IMR-90 (cell line): ENCODE data around the gene STAP1. TPM values are rescaled to one million over a fixed set of nuclear protein-coding genes. Genes with fewer than 3 reads are reported as not detected.

Source experiments
- ATAC-seq: fragments of 200-7000 bp; cut with Tn5 transposase; 2 replicates; pipeline ENCODE4 v1.9.1; 2020; ENCODE audit warnings: low read depth, mild to moderate bottlenecking, moderate library complexity
- BruUV-seq: library from RNA; stranded (reverse); fragments of 400-500 nt; replicated peaks from 2 replicates; lab custom pipeline; 2021; lab: Mats Ljungman, UMichigan
- CTCF ChIA-PET: fragments of 300-600 bp; formaldehyde crosslinking; extraction: SDS; loops from one replicate; lab custom pipeline; 2021; ENCODE audit warnings: antibody characterized with exemption; lab: Yijun Ruan, JAX
- POLR2A ChIA-PET: fragments of 300-600 bp; sonication (Branson Sonifier 250); formaldehyde crosslinking; loops from one replicate; lab custom pipeline; 2022; ENCODE audit warnings: antibody characterized with exemption; ENCODE audit not compliant: unreplicated experiment; lab: Charles Lee
- DNase-seq: peaks from one replicate; pipeline ENCODE4 v3.0.0; 2013
- H2AFZ ChIP-seq: replicated peaks from 2 replicates; pipeline ENCODE3; 2013; ENCODE audit warnings: low read length, mild to moderate bottlenecking; ENCODE audit not compliant: poor library complexity
- H2AK5ac ChIP-seq: 2 replicates; pipeline ENCODE4 v1.6.1; 2013; ENCODE audit warnings: low read depth, low read length, inconsistent platforms
- H2AK9ac ChIP-seq: replicated peaks from 2 replicates; pipeline ENCODE3; 2013; ENCODE audit warnings: mild to moderate bottlenecking, low read depth, low read length, moderate library complexity; ENCODE audit not compliant: poor library complexity
- H2BK120ac ChIP-seq: 2 replicates; pipeline ENCODE4 v1.6.1; 2013; ENCODE audit warnings: low read depth, low read length, inconsistent platforms
- H2BK15ac ChIP-seq: 3 replicates; pipeline ENCODE4 v1.6.1; 2013; ENCODE audit warnings: low read depth, low read length, inconsistent platforms
- H2BK20ac ChIP-seq: 2 replicates; pipeline ENCODE4 v1.6.1; 2013; ENCODE audit warnings: low read depth, mild to moderate bottlenecking, inconsistent platforms, low read length, moderate library complexity
- H2BK5ac ChIP-seq: 2 replicates; pipeline ENCODE4 v1.6.1; 2013; ENCODE audit warnings: mild to moderate bottlenecking, low read depth, low read length, inconsistent platforms; ENCODE audit not compliant: poor library complexity, severe bottlenecking
- H3K14ac ChIP-seq: replicated peaks from 2 replicates; pipeline ENCODE4 v1.6.1; 2013; ENCODE audit warnings: low read depth, low read length, inconsistent platforms
- H3K18ac ChIP-seq: 2 replicates; pipeline ENCODE4 v1.6.1; 2013; ENCODE audit warnings: low read depth, low read length, control low read depth
- H3K23ac ChIP-seq: 2 replicates; pipeline ENCODE4 v1.6.1; 2013; ENCODE audit warnings: low read depth, low read length, inconsistent platforms
- H3K27ac ChIP-seq: 2 replicates; pipeline ENCODE4 v1.5.1; 2013; ENCODE audit warnings: mild to moderate bottlenecking, control low read depth, low read length; ENCODE audit not compliant: insufficient read depth
- H3K27me3 ChIP-seq: 2 replicates; pipeline ENCODE4 v1.6.1; 2013; ENCODE audit warnings: low read length; ENCODE audit not compliant: control insufficient read depth, insufficient read depth
- H3K36me3 ChIP-seq: 2 replicates; pipeline ENCODE4 v1.6.1; 2013; ENCODE audit warnings: low read length, mixed read lengths; ENCODE audit not compliant: control insufficient read depth, insufficient read depth
- H3K4ac ChIP-seq: 2 replicates; pipeline ENCODE4 v1.6.1; 2013; ENCODE audit warnings: low read depth, low read length, inconsistent platforms
- H3K4me1 ChIP-seq: 2 replicates; pipeline ENCODE4 v1.6.1; 2013; ENCODE audit warnings: low read length, mixed read lengths; ENCODE audit not compliant: control insufficient read depth, insufficient read depth
- H3K4me2 ChIP-seq: 2 replicates; pipeline ENCODE4 v1.6.1; 2013; ENCODE audit warnings: low read depth, mild to moderate bottlenecking, control low read depth, low read length, moderate library complexity
- H3K4me3 ChIP-seq: 2 replicates; pipeline ENCODE4 v1.5.1; 2013; ENCODE audit warnings: low read depth, mild to moderate bottlenecking, control low read depth, low read length, moderate library complexity; ENCODE audit not compliant: insufficient read depth
- H3K56ac ChIP-seq: 2 replicates; pipeline ENCODE4 v1.6.1; 2013; ENCODE audit warnings: low read length, inconsistent platforms; ENCODE audit not compliant: insufficient read depth; ENCODE audit errors: extremely low read depth
- H3K79me1 ChIP-seq, 2 experiments: 2 replicates each; pipeline ENCODE4 v1.6.1; 2013; ENCODE audit warnings: low read length in 2 of 2, inconsistent platforms in 1 of 2, low read depth in 1 of 2
- H3K9ac ChIP-seq: 2 replicates; pipeline ENCODE4 v1.6.1; 2013; ENCODE audit warnings: low read depth, low read length, control low read depth
- H3K9me1 ChIP-seq: 2 replicates; pipeline ENCODE4 v1.6.1; 2013; ENCODE audit warnings: low read length, inconsistent platforms; ENCODE audit not compliant: insufficient read depth
- H3K9me3 ChIP-seq: 2 replicates; pipeline ENCODE4 v1.6.1; 2013; ENCODE audit warnings: low read length; ENCODE audit not compliant: control insufficient read depth, insufficient read depth
- H4K20me1 ChIP-seq: 2 replicates; pipeline ENCODE4 v1.6.1; 2013; ENCODE audit warnings: low read length, inconsistent platforms; ENCODE audit not compliant: insufficient read depth
- H4K5ac ChIP-seq: 2 replicates; pipeline ENCODE4 v1.6.1; 2013; ENCODE audit warnings: mild to moderate bottlenecking, low read depth, low read length, control low read depth
- H4K8ac ChIP-seq, 2 experiments: 2 replicates each; pipeline ENCODE4 v1.6.1; 2013; ENCODE audit warnings: low read depth in 2 of 2, low read length in 2 of 2, control low read depth in 1 of 2, inconsistent platforms in 1 of 2
- H4K91ac ChIP-seq: 2 replicates; pipeline ENCODE4 v1.6.1; 2013; ENCODE audit warnings: low read depth, low read length, inconsistent platforms; ENCODE audit not compliant: insufficient read depth
- SMC3 ChIP-seq: fragments of 150-350 bp; IDR thresholded peaks from 2 replicates; pipeline ENCODE4 v1.6.1; 2016; ENCODE audit warnings: low read depth, mild to moderate bottlenecking, antibody characterized with exemption, low read length, moderate library complexity
- WGBS, 2 experiments: methylation state at CpG; one replicate each; pipeline versions ENCODE4 v1.1.5 to v1.1.7; 2013; ENCODE audit warnings: missing lambda C conversion rate in 2 of 2; ENCODE audit not compliant: insufficient read length in 1 of 2; ENCODE audit errors: extremely low coverage in 2 of 2; 5-methylcytosine and 5-hydroxymethylcytosine counted together
- dilution Hi-C: fragments of 300-500 bp; cut with HindIII; formaldehyde crosslinking; loops from one replicate; pipeline ENCODE4 v1.14.3; 2018; ENCODE audit warnings: low sequenced_read_pairs; ENCODE audit not compliant: unreplicated experiment
- in situ Hi-C: fragments of 300-500 bp; cut with MboI; formaldehyde crosslinking; loops from 3 replicates; pipeline ENCODE4 v1.14.3; 2019; ENCODE audit warnings: low sequenced_read_pairs, inconsistent platforms, mixed read lengths
- intact Hi-C: fragments of 100-400 bp; cut with micrococcal nuclease; formaldehyde crosslinking; loops from 2 replicates; pipeline ENCODE4 v1.10.0; 2022
- polyA plus RNA-seq, 3 experiments: library from polyadenylated mRNA; depleted of rRNA; stranded (reverse); fragments of >200 nt; gene quantifications; 2 replicates each; pipeline ENCODE4 v1.2.3, GENCODE V29; 2012; ENCODE audit warnings: low replicate concordance in 1 of 3
- total RNA-seq: library from RNA; depleted of rRNA; stranded (reverse); fragments of >200 nt; gene quantifications from 2 replicates; pipeline ENCODE4 v1.2.3, GENCODE V29; 2012

STAP1 gene
- total and polyA plus RNA-seq, 2 of the 4 experiments (the other 2 are of a cell fraction) = not detected

DNA sequence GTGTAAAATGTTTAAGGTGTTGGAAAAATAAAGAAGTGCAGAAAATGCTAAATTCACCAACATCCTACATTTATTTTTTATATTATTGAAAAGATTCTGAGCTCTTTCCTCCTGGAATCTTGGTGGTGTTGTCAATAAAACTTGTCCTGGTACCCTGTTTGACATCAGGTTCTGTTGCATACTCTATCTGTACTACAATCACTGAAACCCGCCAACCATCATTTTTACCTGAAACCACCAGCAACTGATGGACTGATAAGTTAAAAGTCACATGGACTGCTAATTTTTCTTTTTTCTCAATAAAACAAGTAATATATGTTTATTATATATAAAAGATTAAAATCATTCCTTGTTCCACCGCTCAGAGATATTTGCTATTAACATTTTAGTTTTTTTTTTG lies 23.4 kb downstream of the STAP1 start:
- Histone ChIP-seq H3K27ac (no peak overlapping the region), H2BK120ac (no peak overlapping the region), H3K27me3 (peaks cover 2% of the 10 kb centered on the region; the same call in 1 of the 2 replicates), H3K9me1 (no peaks in the 10 kb centered on the region), H2BK20ac (no peak overlapping the region), H2BK5ac (no peak overlapping the region), H2AK9ac (no peak overlapping the region), H3K9ac (no peak overlapping the region), H3K79me1 (no peaks in the 10 kb centered on the region), H2BK15ac (no peak overlapping the region), H3K36me3 (no peaks in the 10 kb centered on the region), H3K4me1 (no peaks in the 10 kb centered on the region), H3K4ac (no peak overlapping the region), H3K4me2 (no peak overlapping the region), H4K20me1 (no peaks in the 10 kb centered on the region), H3K18ac (no peak overlapping the region), H4K8ac (no peak overlapping the region), H3K9me3 (no peaks in the 10 kb centered on the region), H4K5ac (no peak overlapping the region), H2AFZ (no peak overlapping the region), H3K23ac (no peak overlapping the region), H3K14ac (no peak overlapping the region), H4K91ac (no peak overlapping the region), H3K4me3 (no peak overlapping the region), H2AK5ac (no peak overlapping the region), H3K56ac (no peak overlapping the region)
- no peak for DNase-seq
- dilution Hi-C loops (no loop called here), in situ Hi-C loops (no loop called here), intact Hi-C loops (no loop called here)
- BruUV-seq = no TSS peak
- TF ChIP-seq SMC3 = no peak
- ChIA-PET POLR2A (no interaction called here), CTCF (no interaction called here)
- no peak for ATAC-seq
- no CpG with 5 or more reads among the region's 2 CpGs for WGBS, 2 experiments
